ENCODE results near the gene ZBED1.
"Not testable (repeated sequence)": the region's sequence is repeated elsewhere in the genome, so short reads cannot be mapped to it uniquely, and the experiment has no call there.

ZBED1 gene

GRCh38 chrX:2517055-2517454 lies 16.3 kb upstream of the ZBED1 start:
- DNase-seq: no peak

- no peak for DNase-seq
Measured at GRCh38 chrX:2516623-2517022, 15.8 kb upstream of the ZBED1 start.

GRCh38 chrX:2514131-2514530 lies 13.4 kb upstream of the ZBED1 start:
- DNase-seq: no peak

- no peak for DNase-seq
Measured at GRCh38 chrX:2513121-2513664, 12.4 kb upstream of the ZBED1 start.

GRCh38 chrX:2512501-2512900 lies 11.7 kb upstream of the ZBED1 start:
- DNase-seq: no peak

GRCh38 chrX:2511326-2511725 lies 10.6 kb upstream of the ZBED1 start:
- DNase-seq: no peak

- DNase-seq: no peak
Measured at GRCh38 chrX:2508648-2509335, 8.0 kb upstream of the ZBED1 start.

GRCh38 chrX:2507904-2508627 lies 7.3 kb upstream of the ZBED1 start:
- DNase-seq: no peak

GRCh38 chrX:2507196-2507595 lies 6.4 kb upstream of the ZBED1 start:
- no peak for DNase-seq

- not testable (repeated sequence) for DNase-seq
Measured at GRCh38 chrX:2505341-2505740, 4.6 kb upstream of the ZBED1 start.

GRCh38 chrX:2504706-2505332 lies 4.0 kb upstream of the ZBED1 start:
- no peak for DNase-seq

GRCh38 chrX:2503591-2504500 lies 3.1 kb upstream of the ZBED1 start:
- no peak for DNase-seq

- DNase-seq: no peak
Measured at GRCh38 chrX:2502668-2503519, 2.1 kb upstream of the ZBED1 start.

GRCh38 chrX:2502120-2502667 lies 1.4 kb upstream of the ZBED1 start:
- no peak for DNase-seq

- no peak for DNase-seq
Measured at GRCh38 chrX:2501559-2502102, 855 bp upstream of the ZBED1 start.

- DNase-seq: peak; percentile 54
Measured at GRCh38 chrX:2500091-2500802, 529 bp downstream of the ZBED1 start.

- DNase-seq: no peak
Measured at GRCh38 chrX:2499507-2499906, 1.3 kb downstream of the ZBED1 start.

- DNase-seq: peak; percentile 46
Measured at GRCh38 chrX:2498781-2499302, 1.9 kb downstream of the ZBED1 start.

GRCh38 chrX:2497961-2498780 lies 2.6 kb downstream of the ZBED1 start:
- no peak for DNase-seq

All from femur (tissue), 1 donor.